Erythroblast (primary cell): Measurements from ENCODE around the gene HEG1.

Source experiments
- GATA1 ChIP-seq: IDR thresholded peaks from 2 replicates; pipeline ENCODE4 v1.6.1; 2011; ENCODE audit warnings: low read depth, mild to moderate bottlenecking, control low read depth, low read length, moderate library complexity
- POLR2A ChIP-seq: IDR thresholded peaks from 2 replicates; pipeline ENCODE4 v1.6.1; 2011; ENCODE audit warnings: mild to moderate bottlenecking, low read length

DNA sequence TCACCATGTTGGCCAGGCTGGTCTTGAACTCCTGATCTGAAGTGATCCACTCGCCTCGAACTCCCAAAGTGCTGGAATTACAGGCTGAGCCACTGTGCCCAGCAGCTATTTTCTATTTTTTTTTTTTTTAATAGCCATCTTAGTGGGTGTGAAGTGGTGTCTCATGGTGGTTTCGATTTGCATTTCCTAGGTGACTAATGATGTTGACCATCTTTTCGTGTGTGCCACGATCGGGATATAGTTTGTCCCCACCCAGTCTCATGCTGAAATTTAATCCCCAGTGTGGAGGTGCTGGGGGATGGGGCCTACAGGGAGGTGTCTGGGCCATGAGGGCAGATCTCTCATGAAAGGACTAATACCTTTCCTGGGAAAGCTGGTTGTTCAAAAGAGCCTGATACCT lies 79.4 kb downstream of the HEG1 start:
- no peak for TF ChIP-seq POLR2A
- no peak for TF ChIP-seq GATA1
